PC-3 (cell line): ENCODE results near the gene SWT1. TPM values are rescaled to one million over a fixed set of nuclear protein-coding genes. Genes with fewer than 3 reads are reported as not detected.

Experiments
- ATAC-seq: fragments of 200-7000 bp; cut with Tn5 transposase; 2 replicates; pipeline ENCODE4 v1.9.1; 2020; ENCODE audit warnings: mild to moderate bottlenecking, moderate library complexity
- BruUV-seq: library from RNA; stranded (reverse); fragments of 400-500 nt; replicated peaks from 2 replicates; lab custom pipeline; 2021; lab: Mats Ljungman, UMichigan
- CTCF ChIA-PET: fragments of 300-600 bp; sonication (Branson Sonifier 250); formaldehyde crosslinking; loops from one replicate; lab custom pipeline; 2022; ENCODE audit warnings: antibody characterized with exemption; lab: Charles Lee
- POLR2A ChIA-PET: fragments of 300-600 bp; sonication (Branson Sonifier 250); formaldehyde crosslinking; loops from one replicate; lab custom pipeline; 2022; ENCODE audit warnings: antibody characterized with exemption; ENCODE audit not compliant: unreplicated experiment; lab: Charles Lee
- DNase-seq: peaks from one replicate; pipeline ENCODE4 v3.0.0-alpha.2; 2015
- H2AFZ ChIP-seq: fragments of 300-600 bp; sonication (generic); 2 replicates; pipeline ENCODE4 v1.6.0; 2016; ENCODE audit warnings: antibody characterized with exemption, low read length
- H3F3A ChIP-seq: fragments of 300-600 bp; sonication (generic); one replicate; pipeline ENCODE4 v1.6.0; 2017; ENCODE audit warnings: antibody characterized with exemption, low read length, control low read depth, mild to moderate bottlenecking; ENCODE audit not compliant: unreplicated experiment
- H3K27ac ChIP-seq: fragments of 300-600 bp; sonication (generic); 2 replicates; pipeline ENCODE4 v1.5.1; 2016; ENCODE audit warnings: mild to moderate bottlenecking, low read length
- H3K27me3 ChIP-seq: fragments of 300-600 bp; sonication (generic); 2 replicates; pipeline ENCODE4 v1.6.1; 2016; ENCODE audit warnings: low read length, mixed read lengths
- H3K36me3 ChIP-seq: fragments of 300-600 bp; sonication (generic); 2 replicates; pipeline ENCODE4 v1.6.1; 2016; ENCODE audit warnings: low read depth, mixed run types, low read length, mixed read lengths
- H3K4me1 ChIP-seq: fragments of 300-600 bp; sonication (generic); 2 replicates; pipeline ENCODE4 v1.5.1; 2016; ENCODE audit warnings: low read length; ENCODE audit not compliant: insufficient read depth
- H3K4me2 ChIP-seq: fragments of 300-600 bp; sonication (generic); 2 replicates; pipeline ENCODE4 v1.6.0; 2016; ENCODE audit warnings: low read length
- H3K4me3 ChIP-seq: fragments of 300-600 bp; sonication (generic); 2 replicates; pipeline ENCODE4 v1.5.1; 2016; ENCODE audit warnings: mild to moderate bottlenecking, low read length, mixed read lengths
- H3K79me2 ChIP-seq: fragments of 300-600 bp; sonication (generic); 2 replicates; pipeline ENCODE4 v1.6.1; 2017; ENCODE audit warnings: low read length, mixed read lengths
- H3K9ac ChIP-seq: fragments of 300-600 bp; sonication (generic); 2 replicates; pipeline ENCODE4 v1.6.0; 2016; ENCODE audit warnings: mild to moderate bottlenecking, low read length
- H3K9me2 ChIP-seq: fragments of 300-600 bp; sonication (generic); replicated peaks from 2 replicates; pipeline ENCODE4 v1.6.1; 2016; ENCODE audit warnings: mixed run types, low read length, mixed read lengths
- H3K9me3 ChIP-seq: fragments of 300-600 bp; sonication (generic); 2 replicates; pipeline ENCODE4 v1.6.1; 2016; ENCODE audit warnings: low read length, mixed read lengths
- H4K20me1 ChIP-seq: fragments of 300-600 bp; sonication (generic); 2 replicates; pipeline ENCODE4 v1.6.1; 2016; ENCODE audit warnings: low read length, mixed read lengths
- EZH2 ChIP-seq: fragments of 300-600 bp; sonication (generic); IDR thresholded peaks from one replicate; pipeline ENCODE4 v1.6.1; 2017; ENCODE audit warnings: antibody characterized with exemption, mild to moderate bottlenecking, low read length; ENCODE audit not compliant: unreplicated experiment
- EZH2phosphoT487 ChIP-seq: fragments of 300-600 bp; sonication (generic); IDR thresholded peaks from 2 replicates; pipeline ENCODE4 v1.6.1; 2018; ENCODE audit warnings: mild to moderate bottlenecking, antibody characterized with exemption, low read length, borderline replicate concordance
- intact Hi-C: fragments of 100-400 bp; cut with micrococcal nuclease; formaldehyde crosslinking; loops from 2 replicates; pipeline ENCODE4 v1.9.0; 2023
- total RNA-seq: library from RNA; depleted of rRNA; stranded (reverse); fragments of >200 nt; gene quantifications from 2 replicates; pipeline ENCODE4 v1.2.3, GENCODE V29; 2014
- TF ChIP-seq, protein P1 (sequence below): fragments of 300-600 bp; sonication (generic); conservative IDR thresholded peaks from 2 replicates; pipeline ENCODE4 v1.5.1; 2017; ENCODE audit warnings: antibody characterized with exemption, low read depth, mild to moderate bottlenecking, low read length

SWT1 gene
- total RNA-seq, 1 experiment from 2014 or later, result 0.69 TPM

DNA sequence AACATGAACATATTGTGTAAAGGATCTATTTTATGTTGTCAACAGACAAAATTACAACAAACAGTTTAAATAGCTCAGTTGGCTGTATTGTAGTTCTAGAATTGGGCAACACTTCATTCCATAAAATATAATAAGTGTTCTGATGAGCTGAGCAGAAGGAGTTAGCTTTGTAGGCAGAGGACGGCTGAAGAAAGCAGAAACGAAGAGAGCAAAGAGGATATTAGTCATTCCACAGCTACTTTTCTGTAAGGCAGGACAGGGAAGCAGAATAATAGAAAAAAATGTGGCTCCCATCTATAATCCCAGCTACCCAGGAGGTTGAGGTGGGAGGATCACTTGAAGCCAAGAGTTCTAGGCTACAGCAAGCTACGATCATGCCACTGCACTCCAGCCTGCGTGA lies 180.3 kb downstream of the SWT1 start:
- Histone ChIP-seq H3K4me3 (no peak overlapping the region), H2AFZ (no peak overlapping the region), H3K9me3 (no peaks in the 10 kb centered on the region), H3K27ac (no peak overlapping the region), H3K36me3 (no peaks in the 10 kb centered on the region), H3K27me3 (no peaks in the 10 kb centered on the region), H3K79me2 (no peaks in the 10 kb centered on the region), H3K4me2 (no peak overlapping the region), H3K4me1 (no peaks in the 10 kb centered on the region), H3F3A (no peaks in the 10 kb centered on the region), H3K9ac (no peak overlapping the region), H3K9me2 (no peaks in the 10 kb centered on the region), H4K20me1 (no peaks in the 10 kb centered on the region)
- intact Hi-C loops, result no loop called here
- no TSS peak for BruUV-seq
- no peak for DNase-seq
- no peak for ATAC-seq
- ChIA-PET POLR2A (no interaction called here), CTCF (no interaction called here)
- no peak for TF ChIP-seq EZH2phosphoT487
- no peak for TF ChIP-seq EZH2
- TF ChIP-seq, protein P1, sequence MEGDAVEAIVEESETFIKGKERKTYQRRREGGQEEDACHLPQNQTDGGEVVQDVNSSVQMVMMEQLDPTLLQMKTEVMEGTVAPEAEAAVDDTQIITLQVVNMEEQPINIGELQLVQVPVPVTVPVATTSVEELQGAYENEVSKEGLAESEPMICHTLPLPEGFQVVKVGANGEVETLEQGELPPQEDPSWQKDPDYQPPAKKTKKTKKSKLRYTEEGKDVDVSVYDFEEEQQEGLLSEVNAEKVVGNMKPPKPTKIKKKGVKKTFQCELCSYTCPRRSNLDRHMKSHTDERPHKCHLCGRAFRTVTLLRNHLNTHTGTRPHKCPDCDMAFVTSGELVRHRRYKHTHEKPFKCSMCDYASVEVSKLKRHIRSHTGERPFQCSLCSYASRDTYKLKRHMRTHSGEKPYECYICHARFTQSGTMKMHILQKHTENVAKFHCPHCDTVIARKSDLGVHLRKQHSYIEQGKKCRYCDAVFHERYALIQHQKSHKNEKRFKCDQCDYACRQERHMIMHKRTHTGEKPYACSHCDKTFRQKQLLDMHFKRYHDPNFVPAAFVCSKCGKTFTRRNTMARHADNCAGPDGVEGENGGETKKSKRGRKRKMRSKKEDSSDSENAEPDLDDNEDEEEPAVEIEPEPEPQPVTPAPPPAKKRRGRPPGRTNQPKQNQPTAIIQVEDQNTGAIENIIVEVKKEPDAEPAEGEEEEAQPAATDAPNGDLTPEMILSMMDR, result no peak

- Histone ChIP-seq H3K4me2 (no peak overlapping the region), H3K79me2 (no peaks in the 10 kb centered on the region), H3K9ac (no peak overlapping the region), H3K9me3 (no peaks in the 10 kb centered on the region), H3F3A (no peaks in the 10 kb centered on the region), H4K20me1 (no peaks in the 10 kb centered on the region), H2AFZ (no peak overlapping the region), H3K27ac (no peak overlapping the region), H3K36me3 (no peaks in the 10 kb centered on the region), H3K27me3 (no peaks in the 10 kb centered on the region), H3K4me3 (no peak overlapping the region), H3K9me2 (no peaks in the 10 kb centered on the region), H3K4me1 (no peaks in the 10 kb centered on the region)
- intact Hi-C loops, result no loop called here
- BruUV-seq, result no TSS peak
- TF ChIP-seq, protein P1, result no peak
- no peak for TF ChIP-seq EZH2
- TF ChIP-seq EZH2phosphoT487, result no peak
- ATAC-seq (no peak), DNase-seq (no peak)
- ChIA-PET CTCF (no interaction called here), POLR2A (no interaction called here)
These were observed 182.0 kb downstream of the SWT1 start for GRCh38 chr1:185338719-185339622.

DNA sequence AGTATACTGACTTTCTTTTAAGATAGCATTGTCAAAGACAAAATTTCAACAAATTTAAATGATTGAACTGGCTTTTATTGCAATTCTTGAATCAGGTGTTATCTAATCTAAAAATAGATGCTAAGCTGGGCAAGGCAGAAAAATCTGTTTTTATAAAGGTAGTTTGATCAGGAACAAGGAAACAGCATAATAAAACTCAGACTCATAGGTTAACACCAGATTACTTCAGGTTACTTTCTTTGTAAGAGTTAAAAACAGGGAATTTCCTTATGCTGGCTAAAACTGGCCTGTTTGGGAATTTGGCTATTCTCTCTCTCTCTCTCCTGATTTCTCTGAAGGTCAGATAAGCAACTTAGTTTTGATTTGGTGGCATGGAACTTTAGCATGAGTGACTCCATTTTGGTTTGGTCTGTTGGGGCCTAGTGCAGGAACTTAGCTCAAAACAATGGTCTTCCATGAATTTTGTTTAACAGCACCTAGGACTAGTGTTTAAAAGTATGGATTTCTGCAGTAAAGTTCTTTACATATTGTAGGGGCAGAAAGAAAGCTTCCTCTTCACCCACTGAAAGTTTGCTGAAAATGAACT lies 184.3 kb downstream of the SWT1 start:
- ChIA-PET POLR2A (no interaction called here), CTCF (no interaction called here)
- Histone ChIP-seq H3K36me3 (no peaks in the 10 kb centered on the region), H3K4me3 (no peak overlapping the region), H3K9me2 (no peaks in the 10 kb centered on the region), H3K4me1 (no peaks in the 10 kb centered on the region), H3K4me2 (no peak overlapping the region), H3K9me3 (no peaks in the 10 kb centered on the region), H4K20me1 (no peaks in the 10 kb centered on the region), H3K79me2 (no peaks in the 10 kb centered on the region), H3F3A (no peaks in the 10 kb centered on the region), H3K27ac (no peak overlapping the region), H2AFZ (no peak overlapping the region), H3K27me3 (no peaks in the 10 kb centered on the region), H3K9ac (no peak overlapping the region)
- ATAC-seq (no peak), DNase-seq (no peak)
- TF ChIP-seq EZH2phosphoT487 (no peak), EZH2 (no peak)
- TF ChIP-seq, protein P1, result no peak
- BruUV-seq, result no TSS peak
- intact Hi-C loops, result no loop called here
